ENCODE results near the gene C3orf18. TPM values are rescaled to one million over a fixed set of nuclear protein-coding genes. Genes with fewer than 3 reads are reported as not detected.

C3orf18 gene
- total and polyA plus RNA-seq, 2 experiments from 2014 or later, result 2.4 to 7.7 TPM

DNA sequence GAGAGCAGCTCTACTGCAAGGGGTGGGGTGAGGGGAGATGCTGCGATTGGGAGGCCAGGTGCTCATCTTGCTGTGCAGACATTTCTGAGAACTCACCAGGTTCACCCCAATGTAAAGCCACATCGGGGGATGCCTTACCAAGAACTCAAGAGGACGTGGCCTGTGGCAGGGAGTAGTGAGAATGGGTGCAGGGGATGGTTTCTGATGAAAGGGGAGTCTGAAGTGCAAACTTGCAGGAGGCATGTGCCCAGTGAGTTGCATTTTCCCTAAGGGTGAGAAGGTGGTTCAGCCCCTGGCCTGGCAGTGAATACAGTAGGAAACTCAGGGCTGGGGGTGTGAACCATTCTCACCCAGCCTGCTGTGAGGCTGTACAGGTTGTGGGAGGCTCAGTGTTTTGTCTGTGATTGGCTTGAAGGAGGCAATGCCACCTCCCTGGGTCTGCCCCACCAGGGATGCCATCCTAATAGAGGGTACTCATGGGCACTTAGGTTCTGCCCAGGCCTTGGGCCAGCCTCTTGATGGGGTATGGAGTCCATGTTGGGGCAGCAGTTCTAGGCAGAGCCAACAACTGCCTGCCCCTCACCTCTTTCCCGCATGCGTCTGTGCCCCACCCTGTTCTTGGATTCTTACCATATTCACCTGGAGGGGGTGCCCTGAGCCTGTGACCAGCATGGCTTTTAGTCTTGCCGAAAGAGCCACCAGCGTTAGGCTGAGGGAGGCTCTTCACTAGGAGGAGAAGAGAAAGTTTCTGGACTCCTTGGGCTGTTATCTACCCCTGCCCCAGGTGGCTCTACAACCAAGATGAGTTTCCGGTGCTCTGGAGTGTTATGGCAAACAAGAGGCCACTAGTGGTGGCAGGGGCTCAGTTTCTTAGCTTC is 6.3 kb upstream of the C3orf18 start:
- H3K4me1 ChIP-seq (ENCODE audit: insufficient read depth), result no peaks in the 10 kb centered on the region; the same call in 1 of the 2 replicates
- Mint-ChIP-seq H3K36me3 (ENCODE audit: low read depth) (no peaks in the 10 kb centered on the region), H3K27me3 (ENCODE audit: insufficient read depth, low read depth, poor library complexity) (peaks cover 3% of the 10 kb centered on the region), H3K4me3 (no peak overlapping the region; the same call in 2 of the 3 replicates), H3K27ac (no peak overlapping the region), H3K4me1 (0 out of 3 replicates have a peak, but pooled peaks cover 2% of the 10 kb centered on the region), H3K9me3 (no peaks in the 10 kb centered on the region)
- H3K36me3 ChIP-seq (ENCODE audit: insufficient read depth), result no peaks in the 10 kb centered on the region
- H3F3A ChIP-seq (replicated peaks; ENCODE audit: low read depth), result peaks cover 10% of the 10 kb centered on the region
- peaks cover 7% of the 10 kb centered on the region; the same call in 1 of the 2 replicates for H3K79me2 ChIP-seq (replicated peaks; ENCODE audit: insufficient read depth)
- no peak overlapping the region for H3K27ac ChIP-seq (ENCODE audit: low read depth)
- H3K27me3 ChIP-seq (ENCODE audit: insufficient read depth), result no peaks in the 10 kb centered on the region
- no peak for TF ChIP-seq POLR2AphosphoS5 (IDR thresholded peaks at IDR 0.05; ENCODE audit: low read depth)
- TF ChIP-seq, protein P1, sequence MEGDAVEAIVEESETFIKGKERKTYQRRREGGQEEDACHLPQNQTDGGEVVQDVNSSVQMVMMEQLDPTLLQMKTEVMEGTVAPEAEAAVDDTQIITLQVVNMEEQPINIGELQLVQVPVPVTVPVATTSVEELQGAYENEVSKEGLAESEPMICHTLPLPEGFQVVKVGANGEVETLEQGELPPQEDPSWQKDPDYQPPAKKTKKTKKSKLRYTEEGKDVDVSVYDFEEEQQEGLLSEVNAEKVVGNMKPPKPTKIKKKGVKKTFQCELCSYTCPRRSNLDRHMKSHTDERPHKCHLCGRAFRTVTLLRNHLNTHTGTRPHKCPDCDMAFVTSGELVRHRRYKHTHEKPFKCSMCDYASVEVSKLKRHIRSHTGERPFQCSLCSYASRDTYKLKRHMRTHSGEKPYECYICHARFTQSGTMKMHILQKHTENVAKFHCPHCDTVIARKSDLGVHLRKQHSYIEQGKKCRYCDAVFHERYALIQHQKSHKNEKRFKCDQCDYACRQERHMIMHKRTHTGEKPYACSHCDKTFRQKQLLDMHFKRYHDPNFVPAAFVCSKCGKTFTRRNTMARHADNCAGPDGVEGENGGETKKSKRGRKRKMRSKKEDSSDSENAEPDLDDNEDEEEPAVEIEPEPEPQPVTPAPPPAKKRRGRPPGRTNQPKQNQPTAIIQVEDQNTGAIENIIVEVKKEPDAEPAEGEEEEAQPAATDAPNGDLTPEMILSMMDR (conservative IDR thresholded peaks at IDR 0.05; ENCODE audit: low read depth in 2 of 2), result no peak; a peak in 1 of 4 replicates
- TF ChIP-seq NANOG (IDR thresholded peaks at IDR 0.05; ENCODE audit: borderline replicate concordance), result no peak
- TF ChIP-seq EZH2 (IDR thresholded peaks at IDR 0.05; ENCODE audit: low read depth, unreplicated experiment), result no peak
- TF ChIP-seq, protein P2, sequence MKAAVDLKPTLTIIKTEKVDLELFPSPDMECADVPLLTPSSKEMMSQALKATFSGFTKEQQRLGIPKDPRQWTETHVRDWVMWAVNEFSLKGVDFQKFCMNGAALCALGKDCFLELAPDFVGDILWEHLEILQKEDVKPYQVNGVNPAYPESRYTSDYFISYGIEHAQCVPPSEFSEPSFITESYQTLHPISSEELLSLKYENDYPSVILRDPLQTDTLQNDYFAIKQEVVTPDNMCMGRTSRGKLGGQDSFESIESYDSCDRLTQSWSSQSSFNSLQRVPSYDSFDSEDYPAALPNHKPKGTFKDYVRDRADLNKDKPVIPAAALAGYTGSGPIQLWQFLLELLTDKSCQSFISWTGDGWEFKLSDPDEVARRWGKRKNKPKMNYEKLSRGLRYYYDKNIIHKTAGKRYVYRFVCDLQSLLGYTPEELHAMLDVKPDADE (IDR thresholded peaks at IDR 0.05), result no peak
- no peak for TF ChIP-seq ZNF331 (CRISPR knock-in tag; IDR thresholded peaks at IDR 0.05; ENCODE audit: low read depth)
- TF ChIP-seq CREB1 (CRISPR knock-in tag; IDR thresholded peaks at IDR 0.05; ENCODE audit: low read depth), result no peak
- no peak for TF ChIP-seq ZNF114 (CRISPR knock-in tag; IDR thresholded peaks at IDR 0.05)
- TF ChIP-seq, protein P3, sequence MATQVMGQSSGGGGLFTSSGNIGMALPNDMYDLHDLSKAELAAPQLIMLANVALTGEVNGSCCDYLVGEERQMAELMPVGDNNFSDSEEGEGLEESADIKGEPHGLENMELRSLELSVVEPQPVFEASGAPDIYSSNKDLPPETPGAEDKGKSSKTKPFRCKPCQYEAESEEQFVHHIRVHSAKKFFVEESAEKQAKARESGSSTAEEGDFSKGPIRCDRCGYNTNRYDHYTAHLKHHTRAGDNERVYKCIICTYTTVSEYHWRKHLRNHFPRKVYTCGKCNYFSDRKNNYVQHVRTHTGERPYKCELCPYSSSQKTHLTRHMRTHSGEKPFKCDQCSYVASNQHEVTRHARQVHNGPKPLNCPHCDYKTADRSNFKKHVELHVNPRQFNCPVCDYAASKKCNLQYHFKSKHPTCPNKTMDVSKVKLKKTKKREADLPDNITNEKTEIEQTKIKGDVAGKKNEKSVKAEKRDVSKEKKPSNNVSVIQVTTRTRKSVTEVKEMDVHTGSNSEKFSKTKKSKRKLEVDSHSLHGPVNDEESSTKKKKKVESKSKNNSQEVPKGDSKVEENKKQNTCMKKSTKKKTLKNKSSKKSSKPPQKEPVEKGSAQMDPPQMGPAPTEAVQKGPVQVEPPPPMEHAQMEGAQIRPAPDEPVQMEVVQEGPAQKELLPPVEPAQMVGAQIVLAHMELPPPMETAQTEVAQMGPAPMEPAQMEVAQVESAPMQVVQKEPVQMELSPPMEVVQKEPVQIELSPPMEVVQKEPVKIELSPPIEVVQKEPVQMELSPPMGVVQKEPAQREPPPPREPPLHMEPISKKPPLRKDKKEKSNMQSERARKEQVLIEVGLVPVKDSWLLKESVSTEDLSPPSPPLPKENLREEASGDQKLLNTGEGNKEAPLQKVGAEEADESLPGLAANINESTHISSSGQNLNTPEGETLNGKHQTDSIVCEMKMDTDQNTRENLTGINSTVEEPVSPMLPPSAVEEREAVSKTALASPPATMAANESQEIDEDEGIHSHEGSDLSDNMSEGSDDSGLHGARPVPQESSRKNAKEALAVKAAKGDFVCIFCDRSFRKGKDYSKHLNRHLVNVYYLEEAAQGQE (IDR thresholded peaks at IDR 0.05; ENCODE audit: unreplicated experiment), result no peak
- no peak for TF ChIP-seq EZH2phosphoT487 (IDR thresholded peaks at IDR 0.05; ENCODE audit: unreplicated experiment)
- no peak for TF ChIP-seq JUNB (IDR thresholded peaks at IDR 0.05; ENCODE audit: unreplicated experiment)
- no peak for TF ChIP-seq STAT1 (IDR thresholded peaks at IDR 0.05; ENCODE audit: unreplicated experiment)
- TF ChIP-seq, protein P4, sequence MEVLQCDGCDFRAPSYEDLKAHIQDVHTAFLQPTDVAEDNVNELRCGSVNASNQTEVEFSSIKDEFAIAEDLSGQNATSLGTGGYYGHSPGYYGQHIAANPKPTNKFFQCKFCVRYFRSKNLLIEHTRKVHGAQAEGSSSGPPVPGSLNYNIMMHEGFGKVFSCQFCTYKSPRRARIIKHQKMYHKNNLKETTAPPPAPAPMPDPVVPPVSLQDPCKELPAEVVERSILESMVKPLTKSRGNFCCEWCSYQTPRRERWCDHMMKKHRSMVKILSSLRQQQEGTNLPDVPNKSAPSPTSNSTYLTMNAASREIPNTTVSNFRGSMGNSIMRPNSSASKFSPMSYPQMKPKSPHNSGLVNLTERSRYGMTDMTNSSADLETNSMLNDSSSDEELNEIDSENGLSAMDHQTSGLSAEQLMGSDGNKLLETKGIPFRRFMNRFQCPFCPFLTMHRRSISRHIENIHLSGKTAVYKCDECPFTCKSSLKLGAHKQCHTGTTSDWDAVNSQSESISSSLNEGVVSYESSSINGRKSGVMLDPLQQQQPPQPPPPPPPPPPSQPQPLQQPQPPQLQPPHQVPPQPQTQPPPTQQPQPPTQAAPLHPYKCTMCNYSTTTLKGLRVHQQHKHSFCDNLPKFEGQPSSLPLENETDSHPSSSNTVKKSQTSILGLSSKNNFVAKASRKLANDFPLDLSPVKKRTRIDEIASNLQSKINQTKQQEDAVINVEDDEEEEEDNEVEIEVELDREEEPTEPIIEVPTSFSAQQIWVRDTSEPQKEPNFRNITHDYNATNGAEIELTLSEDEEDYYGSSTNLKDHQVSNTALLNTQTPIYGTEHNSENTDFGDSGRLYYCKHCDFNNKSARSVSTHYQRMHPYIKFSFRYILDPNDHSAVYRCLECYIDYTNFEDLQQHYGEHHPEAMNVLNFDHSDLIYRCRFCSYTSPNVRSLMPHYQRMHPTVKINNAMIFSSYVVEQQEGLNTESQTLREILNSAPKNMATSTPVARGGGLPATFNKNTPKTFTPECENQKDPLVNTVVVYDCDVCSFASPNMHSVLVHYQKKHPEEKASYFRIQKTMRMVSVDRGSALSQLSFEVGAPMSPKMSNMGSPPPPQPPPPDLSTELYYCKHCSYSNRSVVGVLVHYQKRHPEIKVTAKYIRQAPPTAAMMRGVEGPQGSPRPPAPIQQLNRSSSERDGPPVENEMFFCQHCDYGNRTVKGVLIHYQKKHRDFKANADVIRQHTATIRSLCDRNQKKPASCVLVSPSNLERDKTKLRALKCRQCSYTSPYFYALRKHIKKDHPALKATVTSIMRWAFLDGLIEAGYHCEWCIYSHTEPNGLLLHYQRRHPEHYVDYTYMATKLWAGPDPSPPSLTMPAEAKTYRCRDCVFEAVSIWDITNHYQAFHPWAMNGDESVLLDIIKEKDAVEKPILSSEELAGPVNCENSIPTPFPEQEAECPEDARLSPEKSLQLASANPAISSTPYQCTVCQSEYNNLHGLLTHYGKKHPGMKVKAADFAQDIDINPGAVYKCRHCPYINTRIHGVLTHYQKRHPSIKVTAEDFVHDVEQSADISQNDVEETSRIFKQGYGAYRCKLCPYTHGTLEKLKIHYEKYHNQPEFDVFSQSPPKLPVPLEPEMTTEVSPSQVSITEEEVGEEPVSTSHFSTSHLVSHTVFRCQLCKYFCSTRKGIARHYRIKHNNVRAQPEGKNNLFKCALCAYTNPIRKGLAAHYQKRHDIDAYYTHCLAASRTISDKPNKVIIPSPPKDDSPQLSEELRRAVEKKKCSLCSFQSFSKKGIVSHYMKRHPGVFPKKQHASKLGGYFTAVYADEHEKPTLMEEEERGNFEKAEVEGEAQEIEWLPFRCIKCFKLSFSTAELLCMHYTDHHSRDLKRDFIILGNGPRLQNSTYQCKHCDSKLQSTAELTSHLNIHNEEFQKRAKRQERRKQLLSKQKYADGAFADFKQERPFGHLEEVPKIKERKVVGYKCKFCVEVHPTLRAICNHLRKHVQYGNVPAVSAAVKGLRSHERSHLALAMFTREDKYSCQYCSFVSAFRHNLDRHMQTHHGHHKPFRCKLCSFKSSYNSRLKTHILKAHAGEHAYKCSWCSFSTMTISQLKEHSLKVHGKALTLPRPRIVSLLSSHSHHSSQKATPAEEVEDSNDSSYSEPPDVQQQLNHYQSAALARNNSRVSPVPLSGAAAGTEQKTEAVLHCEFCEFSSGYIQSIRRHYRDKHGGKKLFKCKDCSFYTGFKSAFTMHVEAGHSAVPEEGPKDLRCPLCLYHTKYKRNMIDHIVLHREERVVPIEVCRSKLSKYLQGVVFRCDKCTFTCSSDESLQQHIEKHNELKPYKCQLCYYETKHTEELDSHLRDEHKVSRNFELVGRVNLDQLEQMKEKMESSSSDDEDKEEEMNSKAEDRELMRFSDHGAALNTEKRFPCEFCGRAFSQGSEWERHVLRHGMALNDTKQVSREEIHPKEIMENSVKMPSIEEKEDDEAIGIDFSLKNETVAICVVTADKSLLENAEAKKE (CRISPR knock-in tag; IDR thresholded peaks at IDR 0.05), result no peak
- H3K4me3 ChIP-seq, result no peak overlapping the region
- no peak overlapping the region for H3K4me2 ChIP-seq
- H4K20me1 ChIP-seq (replicated peaks; ENCODE audit: insufficient read depth), result no peaks in the 10 kb centered on the region
- H2AFZ ChIP-seq, result no peak overlapping the region
- no peaks in the 10 kb centered on the region for H3K9me2 ChIP-seq (ENCODE audit: insufficient read depth)
- DNase-seq (ENCODE audit: low spot score), result no peak
- no peak for ATAC-seq

Measured in GM23338 (cell line).